CD4-positive, CD25-positive, alpha-beta regulatory T cell (primary cell): ENCODE results near the gene TMEM106A. TPM values are rescaled to one million over a fixed set of nuclear protein-coding genes. Genes with fewer than 3 reads are reported as not detected.
"Not testable (repeated sequence)": the region's sequence is repeated elsewhere in the genome, so short reads cannot be mapped to it uniquely, and the experiment has no call there.

Experiments used
- ATAC-seq, 2 donors: fragments of 150-1000 bp; cut with Tn5 transposase; one replicate each; pipeline ENCODE4 v1.10.0; 2021; ENCODE audit warnings: low read depth in 2 of 2, moderate number of reproducible peaks in 2 of 2, moderate library complexity in 1 of 2
- DNase-seq, 3 donors: peaks; one replicate each; pipeline versions ENCODE4 v3.0.0 to v3.0.0-alpha.2; 2012 to 2022; ENCODE audit warnings: mixed read lengths in 1 of 3
- H3K27ac ChIP-seq: one replicate; pipeline ENCODE4 v1.7.0; 2013; ENCODE audit warnings: mild to moderate bottlenecking, low read length; ENCODE audit not compliant: insufficient read depth, poor library complexity, severe bottlenecking
- H3K27me3 ChIP-seq: one replicate; pipeline ENCODE4 v1.7.0; 2013; ENCODE audit warnings: low read length; ENCODE audit not compliant: control insufficient read depth, insufficient read depth
- H3K36me3 ChIP-seq: one replicate; pipeline ENCODE4 v1.7.0; 2013; ENCODE audit warnings: mild to moderate bottlenecking, low read length, moderate library complexity; ENCODE audit not compliant: control insufficient read depth, insufficient read depth
- H3K4me1 ChIP-seq: 2 replicates; pipeline ENCODE4 v1.7.0; 2013; ENCODE audit warnings: mild to moderate bottlenecking, low read length; ENCODE audit not compliant: insufficient read depth, control insufficient read depth, poor library complexity, severe bottlenecking
- H3K4me3 ChIP-seq: one replicate; pipeline ENCODE4 v1.7.0; 2013; ENCODE audit warnings: low read depth, mild to moderate bottlenecking, low read length, moderate library complexity
- H3K9me3 ChIP-seq, 2 experiments: 1 replicate in 1 of 2; 2 replicates in 1 of 2; pipeline ENCODE4 v1.7.0; 2013; ENCODE audit warnings: low read length in 2 of 2, mild to moderate bottlenecking in 1 of 2, moderate library complexity in 1 of 2; ENCODE audit not compliant: control insufficient read depth in 2 of 2
- H3K27ac Mint-ChIP-seq, 3 donors: one replicate each; pipeline ENCODE4 v1.8.0; 2020 to 2022; ENCODE audit warnings: mild to moderate bottlenecking in 3 of 3, mixed read lengths in 3 of 3, moderate library complexity in 2 of 3
- H3K27me3 Mint-ChIP-seq: one replicate; pipeline ENCODE4 v1.8.0; 2022; ENCODE audit warnings: mild to moderate bottlenecking, mixed read lengths
- H3K36me3 Mint-ChIP-seq: one replicate; pipeline ENCODE4 v1.8.0; 2020; ENCODE audit warnings: mixed read lengths
- H3K4me1 Mint-ChIP-seq, 4 donors: one replicate each; pipeline ENCODE4 v1.8.0; 2020 to 2022; ENCODE audit warnings: mixed read lengths in 4 of 4, mild to moderate bottlenecking in 1 of 4
- H3K4me3 Mint-ChIP-seq, 4 donors: one replicate each; pipeline ENCODE4 v1.8.0; 2020 to 2022; ENCODE audit warnings: mild to moderate bottlenecking in 4 of 4, mixed read lengths in 4 of 4, moderate library complexity in 3 of 4
- H3K9me3 Mint-ChIP-seq, 7 donors: one replicate each; pipeline ENCODE4 v1.8.0; 2020 to 2022; ENCODE audit warnings: mixed read lengths in 7 of 7, mild to moderate bottlenecking in 3 of 7, moderate library complexity in 2 of 7
- polyA plus RNA-seq, 4 donors: library from polyadenylated mRNA; unstranded; fragments of 300-500 nt; fragmentation: Illumina TruSeq; gene quantifications; one replicate each; pipeline ENCODE4 v1.2.3, GENCODE V29; 2021
- total RNA-seq: library from RNA; stranded (reverse); gene quantifications from one replicate; pipeline ENCODE4 v1.2.3, GENCODE V29; 2022

Gene TMEM106A
- total and polyA plus RNA-seq, 5 donors from 2014 or later: 1.3 to 12.9 (median 2.5) TPM

- H3K36me3 ChIP-seq: peaks cover 34% of the 10 kb centered on the region
- Mint-ChIP-seq H3K36me3 (peaks cover 27% of the 10 kb centered on the region), H3K4me3 (peak overlapping the region; percentile 63 to 86 (median 78)), H3K27me3 (no peaks in the 10 kb centered on the region), H3K27ac (peak overlapping the region; percentile 61 to 84 (median 84)), H3K4me1 (peaks cover 22 to 71% (median 41%) of the 10 kb centered on the region in 4 donors), H3K9me3 (no peaks in the 10 kb centered on the region)
- H3K4me3 ChIP-seq: peak overlapping the region; percentile 64
- H3K9me3 ChIP-seq: no peaks in the 10 kb centered on the region
- ATAC-seq (no peak), DNase-seq (no peak)
- H3K4me1 ChIP-seq: peaks cover 59% of the 10 kb centered on the region
- H3K27ac ChIP-seq: peak overlapping the region; percentile 66
- H3K27me3 ChIP-seq: no peaks in the 10 kb centered on the region
Measured at GRCh38 chr17:43175213-43176118, 36.2 kb upstream of the TMEM106A start.

GRCh38 chr17:43176119-43176570 is 35.5 kb upstream of the TMEM106A start:
- H3K4me1 Mint-ChIP-seq: peaks cover 22 to 73% (median 41%) of the 10 kb centered on the region in 4 donors
- peak in 1 of 3 donors; percentile 52 for DNase-seq

GRCh38 chr17:43183921-43184320 is 27.8 kb upstream of the TMEM106A start:
- ATAC-seq (no peak), DNase-seq (no peak)
- H3K4me1 ChIP-seq: no peaks in the 10 kb centered on the region
- H3K27me3 ChIP-seq: no peaks in the 10 kb centered on the region
- Mint-ChIP-seq H3K4me3 (no peak overlapping the region), H3K27ac (no peak overlapping the region), H3K9me3 (no peaks in the 10 kb centered on the region), H3K27me3 (no peaks in the 10 kb centered on the region), H3K36me3 (peaks cover 21% of the 10 kb centered on the region), H3K4me1 (peaks cover 0 to 10% (median 7%) of the 10 kb centered on the region in 4 donors)
- no peak overlapping the region for H3K4me3 ChIP-seq
- no peaks in the 10 kb centered on the region for H3K9me3 ChIP-seq
- no peak overlapping the region for H3K27ac ChIP-seq
- peaks cover 56% of the 10 kb centered on the region for H3K36me3 ChIP-seq

More at GRCh38 chr17:43176119-43176570, 35.5 kb upstream of the TMEM106A start:
- H3K9me3 Mint-ChIP-seq: no peaks in the 10 kb centered on the region
- Histone ChIP-seq H3K9me3 (no peaks in the 10 kb centered on the region), H3K4me3 (peak overlapping the region; percentile 64), H3K27ac (peak overlapping the region; percentile 66), H3K4me1 (peaks cover 59% of the 10 kb centered on the region), H3K36me3 (peaks cover 39% of the 10 kb centered on the region), H3K27me3 (no peaks in the 10 kb centered on the region)
- H3K27me3 Mint-ChIP-seq: no peaks in the 10 kb centered on the region
- H3K27ac Mint-ChIP-seq: peak overlapping the region; percentile 61 to 84 (median 84)
- peaks cover 27% of the 10 kb centered on the region for H3K36me3 Mint-ChIP-seq
- H3K4me3 Mint-ChIP-seq: peak overlapping the region; percentile 63 to 86 (median 82)
- peak in 1 of 2 donors; percentile 27 for ATAC-seq

GRCh38 chr17:43186656-43187055 is 25.0 kb upstream of the TMEM106A start:
- H3K27me3 ChIP-seq, H3K27ac ChIP-seq, H3K4me3 ChIP-seq, H3K27me3 Mint-ChIP-seq, H3K4me3 Mint-ChIP-seq, H3K4me1 Mint-ChIP-seq, H3K4me1 ChIP-seq, DNase-seq, H3K9me3 ChIP-seq, H3K9me3 Mint-ChIP-seq, ATAC-seq: not testable (repeated sequence)
- peak overlapping the region in 1 of 3 donors; percentile 47 for H3K27ac Mint-ChIP-seq
- peaks cover 34% of the 10 kb centered on the region for H3K36me3 Mint-ChIP-seq
- peaks cover 62% of the 10 kb centered on the region for H3K36me3 ChIP-seq

GRCh38 chr17:43193251-43193650 is 18.4 kb upstream of the TMEM106A start:
- Mint-ChIP-seq H3K4me1 (peaks cover 0 to 8% (median 2%) of the 10 kb centered on the region in 4 donors), H3K27me3 (no peaks in the 10 kb centered on the region), H3K9me3 (no peaks in the 10 kb centered on the region), H3K4me3 (no peak overlapping the region), H3K27ac (no peak overlapping the region), H3K36me3 (peaks cover 51% of the 10 kb centered on the region)
- H3K9me3 ChIP-seq: no peaks in the 10 kb centered on the region
- peaks cover 89% of the 10 kb centered on the region for H3K36me3 ChIP-seq
- H3K27me3 ChIP-seq: no peaks in the 10 kb centered on the region
- H3K4me3 ChIP-seq: no peak overlapping the region
- DNase-seq: no peak
- ATAC-seq: no peak
- H3K4me1 ChIP-seq: no peaks in the 10 kb centered on the region
- H3K27ac ChIP-seq: no peak overlapping the region

- Histone ChIP-seq H3K27ac (no peak overlapping the region), H3K4me3 (no peak overlapping the region), H3K9me3 (no peaks in the 10 kb centered on the region), H3K36me3 (peaks cover 83% of the 10 kb centered on the region), H3K27me3 (no peaks in the 10 kb centered on the region), H3K4me1 (no peaks in the 10 kb centered on the region)
- peaks cover 0 to 7% (median 0%) of the 10 kb centered on the region in 4 donors for H3K4me1 Mint-ChIP-seq
- H3K4me3 Mint-ChIP-seq: no peak overlapping the region
- ATAC-seq (no peak), DNase-seq (no peak)
- no peaks in the 10 kb centered on the region for H3K9me3 Mint-ChIP-seq
- no peaks in the 10 kb centered on the region for H3K27me3 Mint-ChIP-seq
- peaks cover 47% of the 10 kb centered on the region for H3K36me3 Mint-ChIP-seq
- no peak overlapping the region for H3K27ac Mint-ChIP-seq
Measured at GRCh38 chr17:43199633-43200032, 12.0 kb upstream of the TMEM106A start.

- DNase-seq: no peak
- Mint-ChIP-seq H3K27ac (no peak overlapping the region), H3K9me3 (no peaks in the 10 kb centered on the region), H3K27me3 (no peaks in the 10 kb centered on the region), H3K36me3 (peaks cover 44% of the 10 kb centered on the region), H3K4me3 (no peak overlapping the region), H3K4me1 (peaks cover 0 to 7% (median under 1%) of the 10 kb centered on the region in 4 donors)
- peaks cover 82% of the 10 kb centered on the region for H3K36me3 ChIP-seq
- no peak overlapping the region for H3K27ac ChIP-seq
- no peaks in the 10 kb centered on the region for H3K27me3 ChIP-seq
- no peaks in the 10 kb centered on the region for H3K9me3 ChIP-seq
- H3K4me1 ChIP-seq: no peaks in the 10 kb centered on the region
- ATAC-seq: no peak
- no peak overlapping the region for H3K4me3 ChIP-seq
Measured at GRCh38 chr17:43200127-43200526, 11.5 kb upstream of the TMEM106A start.
